Mucosa of stomach (tissue), 1 donor: ENCODE data around the gene SFXN5.

ENCODE experiments used
- H3K27me3 ChIP-seq: one replicate; pipeline ENCODE4 v1.7.0; 2013; ENCODE audit warnings: mild to moderate bottlenecking, low read length; ENCODE audit not compliant: control insufficient read depth, insufficient read depth
- H3K36me3 ChIP-seq: one replicate; pipeline ENCODE4 v1.7.0; 2013; ENCODE audit warnings: low read length; ENCODE audit not compliant: control insufficient read depth, insufficient read depth
- H3K4me1 ChIP-seq: one replicate; pipeline ENCODE4 v1.7.0; 2013; ENCODE audit warnings: mild to moderate bottlenecking, low read length; ENCODE audit not compliant: control insufficient read depth, insufficient read depth
- H3K4me3 ChIP-seq: one replicate; pipeline ENCODE4 v1.7.0; 2013; ENCODE audit warnings: low read length
- H3K9ac ChIP-seq: one replicate; pipeline ENCODE4 v1.7.0; 2013; ENCODE audit warnings: mild to moderate bottlenecking, low read length, moderate library complexity
- H3K9me3 ChIP-seq: one replicate; pipeline ENCODE4 v1.7.0; 2013; ENCODE audit warnings: mild to moderate bottlenecking, low read length, moderate library complexity; ENCODE audit not compliant: control insufficient read depth
- donor health status: Pancreatic carcinoma.

Gene SFXN5

GRCh38 chr2:73082523-73083410 lies 11.3 kb upstream of the SFXN5 start:
- Histone ChIP-seq H3K9me3 (no peaks in the 10 kb centered on the region), H3K9ac (no peak overlapping the region), H3K4me3 (no peak overlapping the region), H3K36me3 (no peaks in the 10 kb centered on the region), H3K27me3 (no peaks in the 10 kb centered on the region), H3K4me1 (no peaks in the 10 kb centered on the region)

- H3K4me1 ChIP-seq = no peaks in the 10 kb centered on the region
- H3K4me3 ChIP-seq = no peak overlapping the region
- H3K27me3 ChIP-seq = no peaks in the 10 kb centered on the region
- no peaks in the 10 kb centered on the region for H3K9me3 ChIP-seq
- no peaks in the 10 kb centered on the region for H3K36me3 ChIP-seq
- no peak overlapping the region for H3K9ac ChIP-seq
These were observed 9.7 kb upstream of the SFXN5 start for GRCh38 chr2:73081181-73081671.

- no peaks in the 10 kb centered on the region for H3K9me3 ChIP-seq
- no peaks in the 10 kb centered on the region for H3K4me1 ChIP-seq
- H3K36me3 ChIP-seq = no peaks in the 10 kb centered on the region
- H3K4me3 ChIP-seq = no peak overlapping the region
- no peak overlapping the region for H3K9ac ChIP-seq
- H3K27me3 ChIP-seq = no peaks in the 10 kb centered on the region
These were observed 9.0 kb upstream of the SFXN5 start for GRCh38 chr2:73080321-73081131.

GRCh38 chr2:73079636-73080035 lies 8.1 kb upstream of the SFXN5 start:
- H3K4me1 ChIP-seq = no peaks in the 10 kb centered on the region
- no peaks in the 10 kb centered on the region for H3K36me3 ChIP-seq
- no peaks in the 10 kb centered on the region for H3K27me3 ChIP-seq
- H3K9me3 ChIP-seq = no peaks in the 10 kb centered on the region
- no peak overlapping the region for H3K4me3 ChIP-seq
- no peak overlapping the region for H3K9ac ChIP-seq

- H3K27me3 ChIP-seq = no peaks in the 10 kb centered on the region
- no peak overlapping the region for H3K4me3 ChIP-seq
- no peaks in the 10 kb centered on the region for H3K4me1 ChIP-seq
- H3K36me3 ChIP-seq = no peaks in the 10 kb centered on the region
- no peak overlapping the region for H3K9ac ChIP-seq
- no peaks in the 10 kb centered on the region for H3K9me3 ChIP-seq
These were observed 7.2 kb upstream of the SFXN5 start for GRCh38 chr2:73078457-73079411.

GRCh38 chr2:73077424-73077795 lies 5.9 kb upstream of the SFXN5 start:
- peaks cover under 1% of the 10 kb centered on the region for H3K4me1 ChIP-seq
- H3K9ac ChIP-seq = no peak overlapping the region
- no peaks in the 10 kb centered on the region for H3K36me3 ChIP-seq
- H3K27me3 ChIP-seq = no peaks in the 10 kb centered on the region
- no peak overlapping the region for H3K4me3 ChIP-seq
- H3K9me3 ChIP-seq = no peaks in the 10 kb centered on the region

- Histone ChIP-seq H3K4me3 (no peak overlapping the region), H3K9ac (no peak overlapping the region), H3K36me3 (no peaks in the 10 kb centered on the region), H3K27me3 (no peaks in the 10 kb centered on the region), H3K4me1 (peaks cover 6% of the 10 kb centered on the region), H3K9me3 (no peaks in the 10 kb centered on the region)
These were observed 5.3 kb upstream of the SFXN5 start for GRCh38 chr2:73076701-73077423.

- Histone ChIP-seq H3K27me3 (no peaks in the 10 kb centered on the region), H3K9ac (no peak overlapping the region), H3K9me3 (no peaks in the 10 kb centered on the region), H3K4me3 (no peak overlapping the region), H3K36me3 (no peaks in the 10 kb centered on the region), H3K4me1 (peaks cover 7% of the 10 kb centered on the region)
These were observed 4.2 kb upstream of the SFXN5 start for GRCh38 chr2:73075477-73076373.

- H3K27me3 ChIP-seq = no peaks in the 10 kb centered on the region
- H3K9ac ChIP-seq = no peak overlapping the region
- H3K9me3 ChIP-seq = no peaks in the 10 kb centered on the region
- H3K4me3 ChIP-seq = no peak overlapping the region
- H3K4me1 ChIP-seq = peaks cover 16% of the 10 kb centered on the region
- H3K36me3 ChIP-seq = no peaks in the 10 kb centered on the region
These were observed 2.9 kb upstream of the SFXN5 start for GRCh38 chr2:73074110-73075069.

- Histone ChIP-seq H3K9ac (peak overlapping the region; percentile 73), H3K9me3 (no peaks in the 10 kb centered on the region), H3K4me1 (peaks cover 21% of the 10 kb centered on the region), H3K4me3 (peak overlapping the region; percentile 94), H3K36me3 (no peaks in the 10 kb centered on the region), H3K27me3 (no peaks in the 10 kb centered on the region)
These were observed 904 bp upstream of the SFXN5 start for GRCh38 chr2:73072416-73072815.
